ENCODE data around the gene AKIRIN2.

GRCh38 chr6:87630746-87631145 is 71.3 kb downstream of the AKIRIN2 start:
- no peak for TF ChIP-seq POLR2A (IDR thresholded peaks at IDR 0.05)
- TF ChIP-seq CTCF (IDR thresholded peaks at IDR 0.05): no peak
